PC-9 (cell line): ENCODE results near the gene ASB5. TPM values are rescaled to one million over a fixed set of nuclear protein-coding genes. Genes with fewer than 3 reads are reported as not detected.

ENCODE experiments used
- BruUV-seq: library from RNA; stranded (reverse); fragments of 400-500 nt; replicated peaks from 2 replicates; lab custom pipeline; 2021; lab: Mats Ljungman, UMichigan
- CTCF ChIA-PET: fragments of 300-600 bp; sonication (Branson Sonifier 250); formaldehyde crosslinking; loops from one replicate; lab custom pipeline; 2022; ENCODE audit warnings: antibody characterized with exemption; lab: Charles Lee
- POLR2A ChIA-PET: fragments of 300-600 bp; sonication (Branson Sonifier 250); formaldehyde crosslinking; loops from one replicate; lab custom pipeline; 2022; ENCODE audit warnings: antibody characterized with exemption; ENCODE audit not compliant: unreplicated experiment; lab: Charles Lee
- DNase-seq, 2 experiments: peaks; one replicate each; pipeline versions ENCODE4 v3.0.0 to v3.0.0-alpha.2; 2015 to 2022; ENCODE audit warnings: mixed read lengths in 1 of 2
- H2AFZ ChIP-seq: fragments of 200-600 bp; sonication (generic); 2 replicates; pipeline ENCODE4 v1.8.1; 2017; ENCODE audit warnings: antibody characterized with exemption
- H3F3A ChIP-seq: fragments of 200-600 bp; sonication (generic); 2 replicates; pipeline ENCODE4 v1.8.1; 2017; ENCODE audit warnings: antibody characterized with exemption, mild to moderate bottlenecking, low read depth; ENCODE audit not compliant: insufficient read depth
- H3K27ac ChIP-seq: fragments of 200-600 bp; sonication (generic); 2 replicates; pipeline ENCODE4 v1.6.1; 2016; ENCODE audit warnings: mixed run types
- H3K27me3 ChIP-seq: fragments of 200-600 bp; sonication (generic); 2 replicates; pipeline ENCODE4 v1.6.1; 2016; ENCODE audit warnings: low read depth, mixed run types; ENCODE audit not compliant: insufficient read depth
- H3K36me3 ChIP-seq: fragments of 200-600 bp; sonication (generic); 2 replicates; pipeline ENCODE4 v1.6.1; 2016; ENCODE audit warnings: low read depth, mixed run types
- H3K4me1 ChIP-seq: fragments of 200-600 bp; sonication (generic); replicated peaks from 2 replicates; pipeline ENCODE4 v1.6.1; 2016; ENCODE audit warnings: mixed run types; ENCODE audit not compliant: insufficient read depth
- H3K4me2 ChIP-seq: fragments of 200-600 bp; sonication (generic); 2 replicates; pipeline ENCODE4 v1.6.1; 2017; ENCODE audit warnings: mixed run types
- H3K4me3 ChIP-seq: fragments of 200-600 bp; sonication (generic); 2 replicates; pipeline ENCODE4 v1.6.1; 2016; ENCODE audit warnings: mixed run types
- H3K79me2 ChIP-seq: fragments of 200-600 bp; sonication (generic); 2 replicates; pipeline ENCODE4 v1.6.1; 2017; ENCODE audit warnings: low read depth, mixed run types
- H3K9me2 ChIP-seq: fragments of 200-600 bp; sonication (generic); 2 replicates; pipeline ENCODE4 v1.8.1; 2017; ENCODE audit warnings: mild to moderate bottlenecking; ENCODE audit not compliant: insufficient read depth
- H3K9me3 ChIP-seq: fragments of 200-600 bp; sonication (generic); 2 replicates; pipeline ENCODE4 v1.8.1; 2016; ENCODE audit warnings: low read depth; ENCODE audit not compliant: insufficient read depth
- H4K20me1 ChIP-seq: fragments of 200-600 bp; sonication (generic); 2 replicates; pipeline ENCODE4 v1.8.1; 2017; ENCODE audit not compliant: insufficient read depth
- CTCF ChIP-seq: fragments of 200-600 bp; sonication (generic); conservative IDR thresholded peaks from 2 replicates; pipeline ENCODE4 v1.6.1; 2017; ENCODE audit warnings: mixed run types, antibody characterized with exemption, mild to moderate bottlenecking, moderate library complexity
- EZH2 ChIP-seq: fragments of 200-600 bp; sonication (generic); IDR thresholded peaks from 2 replicates; pipeline ENCODE4 v1.8.0; 2017; ENCODE audit warnings: antibody characterized with exemption, low read depth
- intact Hi-C: fragments of 100-400 bp; cut with micrococcal nuclease; formaldehyde crosslinking; loops from one replicate; pipeline ENCODE4 v1.10.0; 2022; ENCODE audit not compliant: unreplicated experiment
- total RNA-seq: library from RNA; stranded (reverse); gene quantifications from 2 replicates; pipeline ENCODE4 v1.2.3, GENCODE V29; 2021

ASB5 gene
- total RNA-seq, 1 experiment from 2014 or later: not detected

DNA sequence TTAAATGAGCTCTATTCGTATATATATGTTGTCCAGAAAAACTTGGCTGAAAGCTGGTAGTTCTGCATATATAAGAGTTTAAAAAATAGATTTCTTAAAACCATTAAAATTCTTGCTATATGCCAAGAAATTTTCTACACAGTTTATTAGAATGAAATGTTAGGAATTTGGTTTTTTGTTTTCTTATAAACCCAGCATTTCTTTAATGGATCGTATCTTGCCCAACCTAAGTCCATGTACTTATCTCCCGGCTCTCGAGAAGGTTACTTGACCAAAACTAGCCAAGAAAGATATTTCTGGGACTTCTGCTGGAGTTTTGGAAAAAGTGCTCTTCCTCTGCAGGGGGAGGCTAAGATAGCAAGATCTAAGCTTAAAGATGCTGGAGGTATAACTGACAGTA lies 4.7 kb upstream of the ASB5 start:
- CTCF ChIA-PET: no interaction called here
- intact Hi-C loops: no loop called here

GRCh38 chr4:176272799-176273198 lies 3.8 kb upstream of the ASB5 start:
- Histone ChIP-seq H3K27me3 (no peaks in the 10 kb centered on the region), H3K4me1 (peaks cover 21% of the 10 kb centered on the region), H3K27ac (no peak overlapping the region), H3K4me2 (no peak overlapping the region), H3K4me3 (no peak overlapping the region), H4K20me1 (no peaks in the 10 kb centered on the region), H3F3A (peaks cover 9% of the 10 kb centered on the region; the same call in 1 of the 2 replicates), H3K79me2 (no peaks in the 10 kb centered on the region), H3K9me3 (no peaks in the 10 kb centered on the region; the same call in 1 of the 2 replicates), H3K9me2 (no peaks in the 10 kb centered on the region), H2AFZ (no peak overlapping the region), H3K36me3 (no peaks in the 10 kb centered on the region)
- intact Hi-C loops: no loop called here
- BruUV-seq: no TSS peak
- CTCF ChIA-PET: no interaction called here
- DNase-seq: no peak
- no peak for TF ChIP-seq CTCF
- TF ChIP-seq EZH2: no peak
- POLR2A ChIA-PET: no interaction called here

More for the DNA sequence above, 4.7 kb upstream of the ASB5 start:
- TF ChIP-seq EZH2 (no peak), CTCF (no peak)
- peaks cover 21% of the 10 kb centered on the region for H3K4me1 ChIP-seq
- no peaks in the 10 kb centered on the region for H4K20me1 ChIP-seq
- BruUV-seq: no TSS peak
- H3K36me3 ChIP-seq: no peaks in the 10 kb centered on the region
- no peaks in the 10 kb centered on the region for H3K79me2 ChIP-seq
- H3K4me2 ChIP-seq: no peak overlapping the region
- peaks cover 9% of the 10 kb centered on the region; the same call in 1 of the 2 replicates for H3F3A ChIP-seq
- POLR2A ChIA-PET: interaction anchor here (0.6 kb wide), 1 partner anchor 275 kb away, joined by 4 read pairs; no protein-coding TSS in a partner anchor
- H2AFZ ChIP-seq: no peak overlapping the region
- no peaks in the 10 kb centered on the region for H3K9me2 ChIP-seq
- no peaks in the 10 kb centered on the region for H3K27me3 ChIP-seq
- DNase-seq: no peak
- no peak overlapping the region for H3K4me3 ChIP-seq
- no peak overlapping the region for H3K27ac ChIP-seq
- H3K9me3 ChIP-seq: no peaks in the 10 kb centered on the region; the same call in 1 of the 2 replicates

DNA sequence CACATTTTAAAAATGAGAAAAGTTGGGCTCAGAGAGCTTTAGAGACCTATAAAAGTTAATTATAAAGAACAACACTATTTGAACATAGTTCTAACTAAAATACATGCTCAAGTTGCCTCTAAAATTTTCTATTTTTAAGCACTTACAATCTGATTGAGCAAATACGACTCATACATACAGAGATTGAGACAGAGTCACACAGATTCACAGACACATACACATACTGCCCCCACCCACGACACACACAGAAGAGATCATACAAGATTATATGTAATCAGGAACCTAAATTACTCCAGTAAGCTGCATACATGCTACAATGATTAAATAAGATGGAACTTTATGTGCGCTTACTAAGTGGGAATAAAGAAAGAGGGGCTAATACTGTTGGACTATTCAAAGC lies 2.7 kb upstream of the ASB5 start:
- Histone ChIP-seq H3K79me2 (no peaks in the 10 kb centered on the region), H3K4me3 (no peak overlapping the region), H3K36me3 (no peaks in the 10 kb centered on the region), H4K20me1 (no peaks in the 10 kb centered on the region), H3K9me3 (no peaks in the 10 kb centered on the region; the same call in 1 of the 2 replicates), H3K4me1 (peaks cover 21% of the 10 kb centered on the region), H3K9me2 (no peaks in the 10 kb centered on the region), H2AFZ (no peak overlapping the region), H3K27ac (no peak overlapping the region), H3F3A (peaks cover 9% of the 10 kb centered on the region; the same call in 1 of the 2 replicates), H3K4me2 (no peak overlapping the region), H3K27me3 (no peaks in the 10 kb centered on the region)
- no peak for TF ChIP-seq CTCF
- intact Hi-C loops: no loop called here
- BruUV-seq: no TSS peak
- ChIA-PET POLR2A (no interaction called here), CTCF (no interaction called here)
- DNase-seq: no peak
